CD4-positive, alpha-beta T cell treated with Interleukin-4 for 4 hours (primary cell): ENCODE measurements around the gene SNU13.
"Not testable (repeated sequence)": the region's sequence is repeated elsewhere in the genome, so short reads cannot be mapped to it uniquely, and the experiment has no call there.

Source experiments
- DNase-seq: peaks from one replicate; pipeline ENCODE4 v3.0.0-alpha.2; 2020

Gene SNU13

DNA sequence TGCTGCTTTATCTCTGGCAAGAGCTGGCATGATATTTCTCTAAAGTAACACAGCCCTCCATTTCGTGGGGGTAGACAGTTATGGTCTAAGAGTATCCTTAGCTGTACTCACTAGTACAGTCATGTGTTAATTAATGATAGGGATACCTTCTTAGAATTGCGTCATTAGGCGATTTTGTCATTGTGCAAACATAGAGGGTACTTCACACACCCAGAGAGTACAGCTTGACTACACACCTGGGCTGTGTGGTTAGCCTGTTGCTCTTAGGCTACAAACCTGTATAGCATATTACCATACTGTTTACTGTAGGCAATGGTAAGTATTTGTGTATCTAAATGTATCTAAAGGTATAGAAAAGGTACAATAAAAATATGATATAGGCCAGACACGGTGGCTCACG, 50.5 kb downstream of the SNU13 start:
- DNase-seq = no peak

DNA sequence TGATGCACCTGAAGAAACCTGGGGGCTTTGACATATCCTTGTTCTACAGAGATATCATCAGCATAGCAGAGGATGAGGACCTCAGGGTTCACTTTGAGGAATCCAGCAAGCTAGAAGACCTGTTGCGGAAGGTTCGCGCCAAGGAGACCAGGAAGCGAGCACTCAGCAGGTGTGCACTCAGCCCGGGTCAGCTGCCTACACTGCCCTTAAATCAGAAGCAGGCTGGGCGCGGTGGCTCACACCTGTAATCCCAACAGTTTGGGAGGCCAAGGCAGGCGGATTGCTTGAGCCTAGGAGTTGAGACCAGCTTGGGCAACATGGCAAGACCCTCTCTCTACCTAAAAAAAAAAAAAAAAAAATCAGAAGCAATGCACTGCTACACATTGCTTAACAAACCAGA, 51.0 kb downstream of the SNU13 start:
- DNase-seq = not testable (repeated sequence)

DNA sequence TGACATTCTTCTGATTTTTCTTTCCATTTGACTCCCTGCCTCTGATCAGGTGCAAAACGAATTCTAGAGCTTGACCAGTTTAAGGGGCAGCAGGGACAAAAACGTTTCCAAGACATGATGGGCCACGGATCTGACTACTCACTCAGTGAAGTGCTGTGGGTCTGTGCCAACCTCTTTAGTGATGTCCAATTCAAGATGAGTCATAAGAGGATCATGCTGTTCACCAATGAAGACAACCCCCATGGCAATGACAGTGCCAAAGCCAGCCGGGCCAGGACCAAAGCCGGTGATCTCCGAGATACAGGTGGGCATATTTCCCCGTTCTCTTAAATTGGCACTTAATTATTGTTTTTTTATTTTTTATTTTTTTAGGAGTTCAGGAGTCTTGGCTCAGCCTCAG, 52.2 kb downstream of the SNU13 start:
- DNase-seq = no peak

DNA sequence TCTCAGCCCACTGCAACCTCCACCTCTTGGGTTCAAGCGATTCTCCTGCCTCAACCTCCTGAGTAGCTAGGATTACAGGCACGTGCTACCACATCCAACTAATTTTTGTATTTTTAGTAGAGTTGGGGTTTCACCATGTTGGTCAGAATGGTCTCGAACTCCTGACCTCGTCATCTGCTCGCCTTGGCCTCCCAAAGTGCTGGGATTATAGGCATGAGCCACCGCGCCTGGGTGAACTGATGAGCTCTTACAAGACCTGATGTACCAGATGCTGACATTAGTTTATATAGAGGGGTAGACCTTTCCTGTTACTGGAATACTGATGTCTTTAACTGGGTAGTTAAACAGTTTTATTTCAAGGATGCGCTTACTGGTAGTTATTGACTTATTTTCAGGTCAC, 54.1 kb downstream of the SNU13 start:
- DNase-seq = not testable (repeated sequence)

DNA sequence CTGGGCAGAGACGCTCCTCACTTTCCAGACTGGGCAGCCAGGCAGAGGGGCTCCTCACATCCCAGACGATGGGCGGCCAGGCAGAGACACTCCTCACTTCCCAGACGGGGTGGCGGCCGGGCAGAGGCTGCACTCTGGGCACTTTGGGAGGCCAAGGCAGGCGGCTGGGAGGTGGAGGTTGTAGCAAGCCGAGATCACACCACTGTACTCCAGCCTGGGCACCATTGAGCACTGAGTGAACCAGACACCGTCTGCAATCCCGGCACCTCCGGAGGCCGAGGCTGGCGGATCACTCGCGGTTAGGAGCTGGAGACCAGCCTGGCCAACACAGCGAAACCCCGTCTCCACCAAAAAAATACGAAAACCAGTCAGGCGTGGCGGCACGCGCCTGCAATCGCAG, 57.1 kb downstream of the SNU13 start:
- DNase-seq = not testable (repeated sequence)

DNA sequence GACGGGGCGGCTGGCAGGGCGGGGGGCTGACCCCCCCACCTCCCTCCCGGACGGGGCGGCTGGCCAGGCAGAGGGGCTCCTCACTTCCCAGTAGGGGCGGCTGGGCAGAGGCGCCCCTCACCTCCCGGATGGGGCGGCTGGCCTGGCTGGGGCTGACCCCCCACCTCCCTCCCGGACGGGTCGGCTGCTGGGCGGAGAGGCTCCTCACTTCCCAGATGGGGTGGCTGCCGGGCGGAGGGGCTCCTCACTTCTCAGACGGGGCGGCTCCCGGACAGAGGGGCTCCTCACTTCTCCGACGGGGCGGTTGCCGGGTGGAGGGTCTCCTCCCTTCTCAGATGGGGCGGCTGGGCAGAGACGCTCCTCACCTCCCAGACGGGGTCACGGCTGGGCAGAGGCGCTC, 57.6 kb downstream of the SNU13 start:
- not testable (repeated sequence) for DNase-seq

DNA sequence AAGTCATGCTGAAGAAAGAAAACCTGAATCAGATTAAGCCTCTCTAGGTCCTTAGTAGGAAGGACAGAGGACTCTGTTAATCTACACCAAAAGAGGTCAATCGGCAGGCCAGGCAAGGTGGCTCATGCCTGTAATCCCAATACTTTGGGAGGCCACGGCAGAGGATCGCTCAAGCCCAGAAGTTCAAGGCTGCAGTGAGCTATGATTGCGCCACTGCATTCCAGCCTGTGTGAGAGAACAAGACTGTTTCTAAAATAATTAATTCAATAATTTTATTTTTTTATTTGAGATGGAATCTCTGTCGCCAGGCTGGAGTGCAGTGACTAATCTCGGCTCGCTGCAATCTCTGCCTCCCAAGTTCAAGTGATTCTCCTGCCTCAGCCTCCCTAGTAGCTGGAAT, 63.1 kb downstream of the SNU13 start:
- no peak for DNase-seq
